Raji (cell line): Measurements from ENCODE around the gene ZBTB24.
A peak's percentile ranks its signal among the peaks of the same experiment; 100 is the strongest.

ENCODE experiments used
- POLR2A ChIP-seq: IDR thresholded peaks from 2 replicates; pipeline ENCODE4 v1.6.1; 2011; ENCODE audit warnings: low read depth, low read length, control low read depth; ENCODE audit not compliant: insufficient read depth

ZBTB24 gene

GRCh38 chr6:109482905-109483734, at the start of gene ZBTB24:
Gene ZBTB24, minus strand, starts transcription at chr6:109483219. Its CDS starts 1,193 bp downstream, at chr6:109482026.
- TF ChIP-seq POLR2A = peak; percentile 54

- no peak for TF ChIP-seq POLR2A
These were observed 48.4 kb upstream of the ZBTB24 start for GRCh38 chr6:109531446-109531845.

GRCh38 chr6:109527989-109528388, 45.0 kb upstream of the ZBTB24 start:
- TF ChIP-seq POLR2A = no peak

GRCh38 chr6:109526905-109527628, 44.0 kb upstream of the ZBTB24 start:
- no peak for TF ChIP-seq POLR2A

GRCh38 chr6:109524129-109524528, 41.1 kb upstream of the ZBTB24 start:
- no peak for TF ChIP-seq POLR2A

- no peak for TF ChIP-seq POLR2A
These were observed 40.5 kb upstream of the ZBTB24 start for GRCh38 chr6:109523478-109523877.

- no peak for TF ChIP-seq POLR2A
These were observed 38.1 kb upstream of the ZBTB24 start for GRCh38 chr6:109521080-109521479.

GRCh38 chr6:109516929-109517328, 33.9 kb upstream of the ZBTB24 start:
- TF ChIP-seq POLR2A = no peak

- TF ChIP-seq POLR2A = no peak
These were observed 32.9 kb upstream of the ZBTB24 start for GRCh38 chr6:109515781-109516409.

GRCh38 chr6:109514946-109515345, 31.9 kb upstream of the ZBTB24 start:
- no peak for TF ChIP-seq POLR2A

GRCh38 chr6:109513571-109514071, 30.6 kb upstream of the ZBTB24 start:
- TF ChIP-seq POLR2A = no peak

GRCh38 chr6:109512271-109512817, 29.3 kb upstream of the ZBTB24 start:
- TF ChIP-seq POLR2A = no peak

- no peak for TF ChIP-seq POLR2A
These were observed 28.8 kb upstream of the ZBTB24 start for GRCh38 chr6:109511832-109512231.

- no peak for TF ChIP-seq POLR2A
These were observed 27.3 kb upstream of the ZBTB24 start for GRCh38 chr6:109510358-109510757.

GRCh38 chr6:109508166-109508860, 25.3 kb upstream of the ZBTB24 start:
- TF ChIP-seq POLR2A = no peak
